Measurements from ENCODE around the gene COMMD7.
"Not testable (repeated sequence)": the region's sequence is repeated elsewhere in the genome, so short reads cannot be mapped to it uniquely, and the experiment has no call there.

The COMMD7 gene

GRCh38 chr20:32727683-32728082, 15.6 kb downstream of the COMMD7 start:
- no peak for DNase-seq

GRCh38 chr20:32718749-32719348, 24.4 kb downstream of the COMMD7 start:
- no peak for DNase-seq

GRCh38 chr20:32711346-32711745, 31.9 kb downstream of the COMMD7 start:
- DNase-seq: no peak

- DNase-seq: no peak
Observed at GRCh38 chr20:32709632-32710121, 33.6 kb downstream of the COMMD7 start.

GRCh38 chr20:32709029-32709631, 34.1 kb downstream of the COMMD7 start:
- not testable (repeated sequence) for DNase-seq

- DNase-seq: no peak
Observed at GRCh38 chr20:32707691-32708581, 35.3 kb downstream of the COMMD7 start.

- DNase-seq: no peak
Observed at GRCh38 chr20:32706486-32706885, 36.8 kb downstream of the COMMD7 start.

- DNase-seq: peak; percentile 34
Observed at GRCh38 chr20:32702706-32703425, 40.4 kb downstream of the COMMD7 start.

- DNase-seq: no peak
Observed at GRCh38 chr20:32697608-32698007, 45.7 kb downstream of the COMMD7 start.

GRCh38 chr20:32695089-32695488, 48.2 kb downstream of the COMMD7 start:
- no peak for DNase-seq

- DNase-seq: not testable (repeated sequence)
Observed at GRCh38 chr20:32688966-32689365, 54.3 kb downstream of the COMMD7 start.

- no peak for DNase-seq
Observed at GRCh38 chr20:32687180-32687532, 56.1 kb downstream of the COMMD7 start.

- DNase-seq: no peak
Observed at GRCh38 chr20:32686530-32687179, 56.6 kb downstream of the COMMD7 start.

GRCh38 chr20:32685541-32686529, 57.4 kb downstream of the COMMD7 start:
- peak; percentile 31 for DNase-seq

GRCh38 chr20:32682508-32682987, 60.7 kb downstream of the COMMD7 start:
- no peak for DNase-seq

- no peak for DNase-seq
Observed at GRCh38 chr20:32681175-32682084, 61.8 kb downstream of the COMMD7 start.

- no peak for DNase-seq
Observed at GRCh38 chr20:32680544-32681174, 62.6 kb downstream of the COMMD7 start.

- DNase-seq: no peak
Observed at GRCh38 chr20:32678948-32679347, 64.3 kb downstream of the COMMD7 start.

- no peak for DNase-seq
Observed at GRCh38 chr20:32675223-32675975, 67.9 kb downstream of the COMMD7 start.

All from NCI-H524 treated with DMSO at 0.1 percent for 48 hours (cell line).